Measurements from ENCODE around the gene HARS1.

DNA sequence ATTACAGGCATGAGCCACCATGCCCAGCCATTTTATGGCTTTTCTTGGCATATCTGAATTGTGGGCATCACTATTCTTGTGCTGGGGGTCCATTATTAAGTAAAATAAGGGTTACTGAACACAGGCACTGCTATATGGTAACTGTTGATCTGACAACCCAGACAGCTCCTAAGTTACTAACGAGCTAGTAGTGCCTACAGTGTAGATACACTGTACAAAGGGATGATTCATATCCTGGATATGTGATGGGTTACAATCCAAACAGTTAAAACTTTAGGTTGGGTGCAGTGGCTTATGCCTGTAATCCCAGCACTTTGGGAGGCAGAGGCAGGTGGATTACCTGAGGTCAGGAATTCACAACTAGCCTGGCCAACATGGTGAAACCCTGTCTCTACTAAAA is 62.5 kb downstream of the HARS1 start:
- TF ChIP-seq, protein P1, sequence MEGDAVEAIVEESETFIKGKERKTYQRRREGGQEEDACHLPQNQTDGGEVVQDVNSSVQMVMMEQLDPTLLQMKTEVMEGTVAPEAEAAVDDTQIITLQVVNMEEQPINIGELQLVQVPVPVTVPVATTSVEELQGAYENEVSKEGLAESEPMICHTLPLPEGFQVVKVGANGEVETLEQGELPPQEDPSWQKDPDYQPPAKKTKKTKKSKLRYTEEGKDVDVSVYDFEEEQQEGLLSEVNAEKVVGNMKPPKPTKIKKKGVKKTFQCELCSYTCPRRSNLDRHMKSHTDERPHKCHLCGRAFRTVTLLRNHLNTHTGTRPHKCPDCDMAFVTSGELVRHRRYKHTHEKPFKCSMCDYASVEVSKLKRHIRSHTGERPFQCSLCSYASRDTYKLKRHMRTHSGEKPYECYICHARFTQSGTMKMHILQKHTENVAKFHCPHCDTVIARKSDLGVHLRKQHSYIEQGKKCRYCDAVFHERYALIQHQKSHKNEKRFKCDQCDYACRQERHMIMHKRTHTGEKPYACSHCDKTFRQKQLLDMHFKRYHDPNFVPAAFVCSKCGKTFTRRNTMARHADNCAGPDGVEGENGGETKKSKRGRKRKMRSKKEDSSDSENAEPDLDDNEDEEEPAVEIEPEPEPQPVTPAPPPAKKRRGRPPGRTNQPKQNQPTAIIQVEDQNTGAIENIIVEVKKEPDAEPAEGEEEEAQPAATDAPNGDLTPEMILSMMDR (IDR thresholded peaks at IDR 0.05) = no peak
- no peak for TF ChIP-seq POLR2A (IDR thresholded peaks at IDR 0.05)

Data from body of pancreas (tissue), 4 donors.